Measurements from ENCODE around the gene PFN1.

The PFN1 gene

GRCh38 chr17:4895657-4896331 lies 52.5 kb downstream of the PFN1 start:
- DNase-seq, result no peak

Data from NCI-H2029 treated with DMSO at 0.1 percent for 48 hours (cell line).